SH-SY5Y (cell line): ENCODE results near the gene NEFH.

Experiments
- GATA2 ChIP-seq: IDR thresholded peaks from 2 replicates; pipeline ENCODE4 v1.6.1; 2011; ENCODE audit warnings: mild to moderate bottlenecking, low read depth, low read length
- GATA3 ChIP-seq: IDR thresholded peaks from 2 replicates; pipeline ENCODE4 v1.6.1; 2011; ENCODE audit warnings: low read depth, mild to moderate bottlenecking, low read length, moderate library complexity

DNA sequence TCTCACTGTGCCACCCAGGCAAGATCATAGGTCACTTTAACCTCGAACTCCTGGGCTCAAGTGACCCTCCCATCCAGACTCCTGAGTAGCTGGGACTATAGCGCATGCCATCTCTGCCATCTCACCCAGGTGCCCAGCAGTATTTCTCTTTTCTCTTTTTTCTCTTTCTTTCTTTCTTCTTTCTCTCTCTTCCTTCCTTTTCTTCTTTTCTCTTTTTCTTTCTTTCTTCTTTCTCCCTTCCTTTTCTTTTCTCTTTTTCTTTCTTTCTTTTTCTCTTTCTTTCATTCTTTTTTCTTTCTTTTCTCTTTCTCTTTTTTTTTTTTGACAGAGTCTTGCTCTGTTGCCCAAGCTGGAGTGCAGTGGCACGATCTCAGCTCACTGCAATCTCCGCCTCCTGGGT, 28.2 kb upstream of the NEFH start:
- no peak for TF ChIP-seq GATA2
- TF ChIP-seq GATA3, result no peak
